ENCODE results near the gene ERG28. TPM values are rescaled to one million over a fixed set of nuclear protein-coding genes. Genes with fewer than 3 reads are reported as not detected.

The ERG28 gene
- total RNA-seq, 2 donors from 2014 or later, result 32.2 to 36.3 TPM

- no peak for DNase-seq
- TF ChIP-seq CTCF (conservative IDR thresholded peaks at IDR 0.05), result no peak
- Mint-ChIP-seq H3K27me3 (ENCODE audit: insufficient read depth) (no peaks in the 10 kb centered on the region), H3K27ac (no peak overlapping the region), H3K4me3 (no peak overlapping the region), H3K36me3 (ENCODE audit: low read depth) (peaks cover 32% of the 10 kb centered on the region), H3K4me1 (peaks cover 32% of the 10 kb centered on the region), H3K9me3 (no peaks in the 10 kb centered on the region)
- Histone ChIP-seq H3K4me1 (ENCODE audit: control insufficient read depth, insufficient read depth, low read length) (peaks cover 11% of the 10 kb centered on the region), H3K27me3 (ENCODE audit: control insufficient read depth, insufficient read depth, low read length, poor library complexity, severe bottlenecking) (no peaks in the 10 kb centered on the region), H3K4me3 (ENCODE audit: low read length) (no peak overlapping the region), H3K9me3 (ENCODE audit: control insufficient read depth, low read length) (no peaks in the 10 kb centered on the region), H3K9ac (ENCODE audit: extremely low read depth, low read length, poor library complexity, severe bottlenecking) (no peak overlapping the region), H3K27ac (ENCODE audit: low read depth, low read length) (no peak overlapping the region), H3K36me3 (ENCODE audit: control insufficient read depth, insufficient read depth, low read length) (peaks cover 47% of the 10 kb centered on the region)
- 99 to 100% methylated on average over 3 of the region's 3 CpGs for WGBS, 2 experiments (ENCODE audit: insufficient coverage in 1 of 2, insufficient read length in 1 of 2)
Measured at GRCh38 chr14:75705014-75705413, 44.3 kb upstream of the ERG28 start.

GRCh38 chr14:75703467-75703866 lies 42.8 kb upstream of the ERG28 start:
- Histone ChIP-seq H3K4me1 (ENCODE audit: control insufficient read depth, insufficient read depth, low read length) (peaks cover 11% of the 10 kb centered on the region), H3K36me3 (ENCODE audit: control insufficient read depth, insufficient read depth, low read length) (peaks cover 62% of the 10 kb centered on the region), H3K4me3 (ENCODE audit: low read length) (no peak overlapping the region), H3K27ac (ENCODE audit: low read depth, low read length) (no peak overlapping the region), H3K9me3 (ENCODE audit: control insufficient read depth, low read length) (no peaks in the 10 kb centered on the region), H3K27me3 (ENCODE audit: control insufficient read depth, insufficient read depth, low read length, poor library complexity, severe bottlenecking) (no peaks in the 10 kb centered on the region), H3K9ac (ENCODE audit: extremely low read depth, low read length, poor library complexity, severe bottlenecking) (no peak overlapping the region)
- no peaks in the 10 kb centered on the region for H3K27me3 Mint-ChIP-seq (ENCODE audit: insufficient read depth)
- no peak for TF ChIP-seq CTCF (conservative IDR thresholded peaks at IDR 0.05)
- H3K9me3 Mint-ChIP-seq, result no peaks in the 10 kb centered on the region
- H3K4me1 Mint-ChIP-seq, result peaks cover 32% of the 10 kb centered on the region
- WGBS, 2 experiments (ENCODE audit: insufficient coverage in 1 of 2, insufficient read length in 1 of 2), result 86% methylated on average over 1 of the region's 1 CpG; no CpG with 5 or more reads in 1 of the 2 experiments
- peaks cover 40% of the 10 kb centered on the region for H3K36me3 Mint-ChIP-seq (ENCODE audit: low read depth)
- H3K27ac Mint-ChIP-seq, result no peak overlapping the region
- H3K4me3 Mint-ChIP-seq, result no peak overlapping the region
- DNase-seq, result no peak

- H3K36me3 Mint-ChIP-seq (ENCODE audit: low read depth), result peaks cover 42% of the 10 kb centered on the region
- Histone ChIP-seq H3K27ac (ENCODE audit: low read depth, low read length) (peak overlapping the region; percentile 39), H3K27me3 (ENCODE audit: control insufficient read depth, insufficient read depth, low read length, poor library complexity, severe bottlenecking) (no peaks in the 10 kb centered on the region), H3K4me3 (ENCODE audit: low read length) (no peak overlapping the region), H3K4me1 (ENCODE audit: control insufficient read depth, insufficient read depth, low read length) (peaks cover 11% of the 10 kb centered on the region), H3K9ac (ENCODE audit: extremely low read depth, low read length, poor library complexity, severe bottlenecking) (no peak overlapping the region), H3K36me3 (ENCODE audit: control insufficient read depth, insufficient read depth, low read length) (peaks cover 66% of the 10 kb centered on the region), H3K9me3 (ENCODE audit: control insufficient read depth, low read length) (no peaks in the 10 kb centered on the region)
- WGBS, 2 experiments (ENCODE audit: insufficient coverage in 1 of 2, insufficient read length in 1 of 2), result 64% methylated on average over 3 of the region's 3 CpGs; no CpG with 5 or more reads in 1 of the 2 experiments
- no peaks in the 10 kb centered on the region for H3K9me3 Mint-ChIP-seq
- no peaks in the 10 kb centered on the region for H3K27me3 Mint-ChIP-seq (ENCODE audit: insufficient read depth)
- peak overlapping the region; percentile 83 for H3K27ac Mint-ChIP-seq
- TF ChIP-seq CTCF (conservative IDR thresholded peaks at IDR 0.05), result no peak
- DNase-seq, result peak; percentile 70
- H3K4me3 Mint-ChIP-seq, result no peak overlapping the region
- H3K4me1 Mint-ChIP-seq, result peaks cover 32% of the 10 kb centered on the region
Measured at GRCh38 chr14:75702616-75703261, 42.1 kb upstream of the ERG28 start.
